Endothelial cell (in vitro differentiated cells): ENCODE data around the gene CAMTA1. TPM values are rescaled to one million over a fixed set of nuclear protein-coding genes. Genes with fewer than 3 reads are reported as not detected.

Experiments used
- DNase-seq: peaks from one replicate; pipeline ENCODE4 v3.0.0; 2021; ENCODE audit warnings: low spot score
- H3K27ac Mint-ChIP-seq: one replicate; pipeline ENCODE4 v1.8.0; 2021; ENCODE audit warnings: mixed read lengths, inconsistent platforms; ENCODE audit not compliant: unreplicated experiment
- H3K27me3 Mint-ChIP-seq: one replicate; pipeline ENCODE4 v1.8.0; 2021; ENCODE audit warnings: mild to moderate bottlenecking, moderate library complexity, mixed read lengths, inconsistent platforms; ENCODE audit not compliant: unreplicated experiment
- H3K36me3 Mint-ChIP-seq: one replicate; pipeline ENCODE4 v1.8.0; 2021; ENCODE audit warnings: mild to moderate bottlenecking, low read depth, mixed read lengths, inconsistent platforms; ENCODE audit not compliant: unreplicated experiment
- H3K4me1 Mint-ChIP-seq: one replicate; pipeline ENCODE4 v1.8.0; 2021; ENCODE audit warnings: mild to moderate bottlenecking, mixed read lengths, inconsistent platforms; ENCODE audit not compliant: unreplicated experiment
- H3K4me3 Mint-ChIP-seq: one replicate; pipeline ENCODE4 v1.8.0; 2021; ENCODE audit warnings: mild to moderate bottlenecking, mixed read lengths, inconsistent platforms; ENCODE audit not compliant: unreplicated experiment
- H3K9me3 Mint-ChIP-seq: one replicate; pipeline ENCODE4 v1.8.0; 2021; ENCODE audit warnings: mixed read lengths, inconsistent platforms; ENCODE audit not compliant: unreplicated experiment
- total RNA-seq: library from RNA; stranded (reverse); fragmentation: NEBNext Ultra II Directional; extraction: Animal tissue kit (Norgen Biotek cat#: 25700); gene quantifications from one replicate; pipeline ENCODE4 v1.2.1, GENCODE V29; 2021; ENCODE audit not compliant: unreplicated experiment
- TF ChIP-seq, protein P1 (sequence below): fragments of 200-600 bp; sonication (generic); IDR thresholded peaks from one replicate; pipeline ENCODE4 v1.5.0; 2021; ENCODE audit warnings: antibody characterized with exemption; ENCODE audit not compliant: unreplicated experiment

The CAMTA1 gene
- total RNA-seq, 1 donor from 2014 or later = 87.3 TPM

DNA sequence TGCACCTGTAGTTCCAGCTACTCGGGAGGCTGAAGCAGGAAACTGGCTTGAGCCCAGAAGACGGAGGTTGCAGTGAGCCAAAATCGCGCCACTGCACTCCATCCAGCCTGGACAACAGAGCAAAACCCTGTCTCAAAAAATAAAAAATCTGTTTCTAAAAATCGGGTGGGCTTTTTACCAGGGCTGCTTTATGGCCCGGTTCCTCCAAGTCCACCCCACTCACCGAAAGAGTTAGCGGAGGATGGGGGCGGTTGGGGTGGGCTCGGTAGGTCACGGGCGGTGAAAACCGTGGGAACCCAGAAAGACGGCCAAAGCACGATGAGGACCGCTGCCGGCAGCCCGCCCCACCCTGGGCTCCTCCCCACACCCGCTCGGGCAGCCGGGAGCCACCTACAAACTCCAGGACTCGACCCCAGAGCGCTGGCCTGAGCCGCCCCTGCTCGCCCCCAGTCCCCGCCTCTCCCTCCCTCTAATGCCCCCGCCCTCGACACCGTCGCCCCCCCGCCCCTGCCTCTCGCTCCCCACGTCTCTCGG is 998.0 kb downstream of the CAMTA1 start:
- peaks cover 3% of the 10 kb centered on the region for H3K27me3 Mint-ChIP-seq
- no peak overlapping the region for H3K27ac Mint-ChIP-seq
- DNase-seq = peak; percentile 61
- no peaks in the 10 kb centered on the region for H3K9me3 Mint-ChIP-seq
- no peaks in the 10 kb centered on the region for H3K4me1 Mint-ChIP-seq
- TF ChIP-seq, protein P1, sequence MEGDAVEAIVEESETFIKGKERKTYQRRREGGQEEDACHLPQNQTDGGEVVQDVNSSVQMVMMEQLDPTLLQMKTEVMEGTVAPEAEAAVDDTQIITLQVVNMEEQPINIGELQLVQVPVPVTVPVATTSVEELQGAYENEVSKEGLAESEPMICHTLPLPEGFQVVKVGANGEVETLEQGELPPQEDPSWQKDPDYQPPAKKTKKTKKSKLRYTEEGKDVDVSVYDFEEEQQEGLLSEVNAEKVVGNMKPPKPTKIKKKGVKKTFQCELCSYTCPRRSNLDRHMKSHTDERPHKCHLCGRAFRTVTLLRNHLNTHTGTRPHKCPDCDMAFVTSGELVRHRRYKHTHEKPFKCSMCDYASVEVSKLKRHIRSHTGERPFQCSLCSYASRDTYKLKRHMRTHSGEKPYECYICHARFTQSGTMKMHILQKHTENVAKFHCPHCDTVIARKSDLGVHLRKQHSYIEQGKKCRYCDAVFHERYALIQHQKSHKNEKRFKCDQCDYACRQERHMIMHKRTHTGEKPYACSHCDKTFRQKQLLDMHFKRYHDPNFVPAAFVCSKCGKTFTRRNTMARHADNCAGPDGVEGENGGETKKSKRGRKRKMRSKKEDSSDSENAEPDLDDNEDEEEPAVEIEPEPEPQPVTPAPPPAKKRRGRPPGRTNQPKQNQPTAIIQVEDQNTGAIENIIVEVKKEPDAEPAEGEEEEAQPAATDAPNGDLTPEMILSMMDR = no peak
- H3K36me3 Mint-ChIP-seq = peaks cover 22% of the 10 kb centered on the region
- H3K4me3 Mint-ChIP-seq = peak overlapping the region; percentile 47

DNA sequence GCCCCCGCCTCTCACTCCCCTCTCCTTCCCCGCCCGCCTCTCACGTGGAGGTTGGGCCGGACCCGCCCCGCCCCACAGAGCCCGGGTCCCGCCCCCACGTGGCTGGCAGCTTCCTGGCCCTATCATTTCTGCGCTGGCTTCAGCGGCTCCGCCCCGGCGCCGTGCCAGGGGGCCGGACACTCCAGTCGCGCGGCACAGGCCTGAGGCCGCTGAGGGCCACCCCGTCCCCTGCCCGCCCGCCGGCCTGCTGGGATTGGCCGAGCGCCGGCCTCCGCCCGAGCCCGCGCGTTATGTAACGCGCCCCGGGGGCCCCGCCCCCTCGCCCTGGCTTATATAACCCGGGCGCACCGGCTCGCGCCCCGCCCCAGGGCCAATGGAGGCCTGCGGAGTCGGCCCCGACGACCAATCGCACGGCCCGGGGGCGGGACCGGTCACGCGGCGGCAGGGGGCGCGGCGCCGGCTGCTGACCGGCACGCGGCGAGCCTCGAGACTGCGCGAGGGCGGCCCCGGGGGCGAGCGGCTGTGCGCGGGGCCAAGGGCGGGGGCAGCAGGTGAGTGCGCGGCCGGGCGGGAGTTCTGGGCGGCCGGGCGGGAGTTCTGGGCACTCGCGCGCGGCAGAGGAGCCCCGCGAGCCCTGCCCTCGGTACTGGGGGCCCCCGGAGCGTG is 998.7 kb downstream of the CAMTA1 start, which contains the start of gene PER3:
PER3 (plus strand) TSS at position 466 of the 666 bp plus-strand sequence. CDS start 587 bp downstream, outside the sequence.
- Mint-ChIP-seq H3K27me3 (peaks cover 3% of the 10 kb centered on the region), H3K4me3 (peak within 1 kb of the TSS; percentile 47), H3K27ac (no peak within 1 kb of the TSS), H3K4me1 (no peaks in the 10 kb centered on the region), H3K36me3 (peaks cover 19% of the 10 kb centered on the region), H3K9me3 (no peaks in the 10 kb centered on the region)
- DNase-seq = peak; percentile 97
- TF ChIP-seq, protein P1 = no peak

DNA sequence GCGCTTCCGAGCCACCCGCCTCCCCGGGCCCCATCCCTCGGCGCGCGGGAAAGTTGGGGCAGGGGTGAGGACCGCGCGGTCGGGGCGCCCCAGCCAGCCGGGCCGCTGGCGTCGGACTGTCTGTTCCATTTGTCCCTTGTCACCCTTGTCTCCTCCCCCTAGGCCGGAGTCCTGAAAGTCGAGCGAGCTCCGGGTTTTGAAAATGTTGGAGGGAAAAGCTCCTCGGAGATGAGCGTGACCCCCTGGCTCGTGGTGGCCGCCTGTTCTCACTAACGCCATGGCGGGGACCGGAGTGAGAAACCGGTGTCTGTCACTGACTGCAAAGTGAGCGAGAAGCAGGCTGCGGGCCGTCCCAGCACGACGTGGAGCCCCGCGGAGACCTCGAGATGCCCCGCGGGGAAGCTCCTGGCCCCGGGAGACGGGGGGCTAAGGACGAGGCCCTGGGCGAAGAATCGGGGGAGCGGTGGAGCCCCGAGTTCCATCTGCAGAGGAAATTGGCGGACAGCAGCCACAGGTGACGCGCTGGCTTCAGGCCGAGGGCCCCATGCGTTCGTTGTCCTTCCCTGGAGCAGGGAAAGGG is 999.3 kb downstream of the CAMTA1 start:
- no peaks in the 10 kb centered on the region for H3K9me3 Mint-ChIP-seq

DNA sequence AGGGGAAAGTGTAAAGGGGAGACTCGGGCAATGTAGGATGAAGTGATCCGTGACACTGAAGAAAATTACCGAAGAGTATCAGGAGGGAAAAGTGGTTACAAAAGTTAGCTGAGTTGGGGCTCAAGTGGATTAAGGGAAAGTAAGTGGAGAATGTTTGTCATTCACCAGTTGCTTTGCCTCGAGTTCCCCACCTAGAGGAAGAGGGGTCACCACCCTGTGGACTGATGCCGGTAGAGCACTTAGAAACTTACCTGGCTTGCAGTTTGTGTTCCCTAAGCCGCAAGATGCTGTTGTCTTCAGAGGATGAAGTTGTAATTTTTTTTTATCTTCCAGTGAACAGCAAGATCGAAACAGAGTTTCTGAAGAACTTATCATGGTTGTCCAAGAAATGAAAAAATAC is 999.9 kb downstream of the CAMTA1 start:
- TF ChIP-seq, protein P1 = no peak
- peaks cover 3% of the 10 kb centered on the region for H3K27me3 Mint-ChIP-seq
- peak overlapping the region; percentile 39 for H3K4me3 Mint-ChIP-seq
- H3K4me1 Mint-ChIP-seq = no peaks in the 10 kb centered on the region
- DNase-seq = no peak
- no peaks in the 10 kb centered on the region for H3K9me3 Mint-ChIP-seq
- peaks cover 26% of the 10 kb centered on the region for H3K36me3 Mint-ChIP-seq
- H3K27ac Mint-ChIP-seq = peak overlapping the region; percentile 34

More for the DNA sequence above, 999.3 kb downstream of the CAMTA1 start:
- no peak overlapping the region for H3K27ac Mint-ChIP-seq
- TF ChIP-seq, protein P1 = no peak
- peak overlapping the region; percentile 39 for H3K4me3 Mint-ChIP-seq
- no peak for DNase-seq
- peaks cover 24% of the 10 kb centered on the region for H3K36me3 Mint-ChIP-seq
- peaks cover 3% of the 10 kb centered on the region for H3K27me3 Mint-ChIP-seq
- H3K4me1 Mint-ChIP-seq = no peaks in the 10 kb centered on the region

DNA sequence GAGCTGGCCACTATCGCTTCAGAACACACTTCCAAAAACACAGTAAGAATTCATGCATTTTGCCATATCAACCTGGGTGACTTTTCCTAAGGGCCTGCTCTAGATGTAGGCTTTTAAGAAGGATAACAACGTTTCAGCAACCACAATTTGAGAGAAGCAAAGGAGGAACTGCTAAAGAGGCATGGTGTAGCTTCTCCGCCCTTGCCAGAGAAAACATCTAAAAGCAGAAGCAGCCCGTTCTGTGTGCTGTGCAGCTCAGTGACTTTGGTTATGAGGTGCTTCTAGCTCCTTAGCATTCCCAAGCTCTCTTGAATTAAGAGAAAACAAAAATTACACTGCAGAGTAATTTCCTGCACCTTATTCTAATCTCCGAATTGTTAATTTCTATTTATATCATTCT is 1001.5 kb downstream of the CAMTA1 start:
- Mint-ChIP-seq H3K9me3 (peaks cover 5% of the 10 kb centered on the region), H3K4me1 (no peaks in the 10 kb centered on the region), H3K27me3 (peaks cover 2% of the 10 kb centered on the region), H3K36me3 (peaks cover 27% of the 10 kb centered on the region), H3K4me3 (no peak overlapping the region), H3K27ac (no peak overlapping the region)
- TF ChIP-seq, protein P1 = no peak
- no peak for DNase-seq
